Measurements from ENCODE around the gene TPST2.
"Not testable (repeated sequence)": the region's sequence is repeated elsewhere in the genome, so short reads cannot be mapped to it uniquely, and the experiment has no call there.

TPST2 gene

DNA sequence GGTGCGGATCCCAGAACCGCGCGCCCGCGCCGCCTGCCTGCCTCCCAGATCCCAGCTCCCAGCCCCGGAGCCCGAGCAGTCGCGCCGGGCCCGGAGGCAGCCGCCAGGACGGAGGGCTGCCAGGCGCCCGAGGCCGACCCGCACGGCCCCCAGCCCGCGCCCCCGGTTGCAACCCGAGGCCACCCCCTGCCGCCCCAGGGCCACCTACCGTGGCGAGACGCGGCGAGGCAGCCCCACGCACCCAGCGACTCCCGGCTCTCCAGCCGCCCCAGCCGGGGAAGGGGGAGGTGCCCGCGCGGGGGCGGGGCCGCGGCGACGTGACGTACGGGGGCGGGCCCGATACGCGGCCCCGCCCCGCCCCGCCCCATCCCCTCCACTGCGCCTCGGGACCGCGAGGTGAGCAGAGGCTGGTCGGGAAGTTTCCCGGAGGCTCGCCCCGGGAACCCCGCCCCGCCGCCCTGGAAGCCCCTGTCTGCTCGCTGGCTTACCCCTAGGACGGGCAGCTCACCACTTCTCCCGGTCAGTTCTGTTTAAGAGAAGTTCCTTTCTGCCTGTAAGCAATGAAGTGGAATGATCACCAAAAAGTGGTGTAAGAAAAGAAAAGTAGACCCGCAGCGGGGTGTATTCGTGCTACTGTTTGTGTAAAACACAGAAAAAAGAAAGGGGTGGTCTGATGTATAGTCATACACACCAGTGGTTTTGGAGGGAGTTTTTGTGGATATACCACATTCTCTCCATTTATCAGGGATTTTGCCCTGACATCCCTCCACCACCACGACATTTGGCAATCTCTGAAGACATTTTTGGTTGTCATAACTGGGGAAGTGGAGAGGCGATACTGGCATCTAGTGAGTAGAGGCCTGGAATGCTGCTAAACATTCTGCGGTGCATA, at the start of gene TPST2:
TPST2 (minus strand) TSS at position 288 of the 892 bp plus-strand sequence. CDS start 48,502 bp downstream, outside the sequence.
- DNase-seq (ENCODE audit: low read depth in 2 of 2) = peak; percentile 42 to 72

DNA sequence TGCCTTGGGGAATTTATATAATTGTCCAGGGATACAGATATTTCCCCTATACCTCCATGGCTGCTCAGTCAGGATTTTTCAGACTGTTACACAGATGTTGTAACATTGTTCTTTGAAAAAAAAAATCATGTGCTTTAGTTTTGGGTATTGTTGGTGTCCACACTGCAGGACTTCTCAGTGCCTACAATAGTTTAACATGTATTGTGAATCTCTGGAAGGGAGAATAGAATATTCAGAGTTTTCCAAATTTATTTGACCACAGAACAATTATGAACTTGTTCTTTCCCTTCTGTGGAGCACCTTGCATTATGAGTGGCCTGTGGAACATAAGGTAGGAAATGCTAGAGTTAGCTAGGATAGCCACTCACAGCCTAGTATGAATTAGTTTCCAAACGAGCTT, 46.4 kb upstream of the TPST2 start:
- no peak for DNase-seq (ENCODE audit: low read depth in 2 of 2)

DNA sequence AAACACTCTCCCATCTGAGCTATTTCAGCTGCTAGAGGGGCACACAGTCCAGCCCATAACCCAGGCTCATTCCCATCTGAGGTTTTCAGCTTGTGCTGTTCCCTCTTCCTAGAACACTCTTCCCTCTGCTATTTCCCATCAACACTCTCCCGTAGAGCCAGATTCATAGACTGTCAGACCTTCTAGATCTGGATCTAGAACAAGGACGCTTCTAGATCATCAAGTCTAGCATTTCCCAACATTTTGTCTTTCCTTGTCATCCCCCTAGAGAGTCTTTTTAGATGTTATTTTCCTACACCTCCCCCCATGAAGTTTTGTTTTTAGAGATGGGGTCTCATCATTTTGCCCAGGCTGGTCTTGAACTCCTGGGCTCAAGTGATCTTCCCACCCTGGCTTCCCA, 45.2 kb upstream of the TPST2 start:
- DNase-seq (ENCODE audit: low read depth in 2 of 2) = no peak

DNA sequence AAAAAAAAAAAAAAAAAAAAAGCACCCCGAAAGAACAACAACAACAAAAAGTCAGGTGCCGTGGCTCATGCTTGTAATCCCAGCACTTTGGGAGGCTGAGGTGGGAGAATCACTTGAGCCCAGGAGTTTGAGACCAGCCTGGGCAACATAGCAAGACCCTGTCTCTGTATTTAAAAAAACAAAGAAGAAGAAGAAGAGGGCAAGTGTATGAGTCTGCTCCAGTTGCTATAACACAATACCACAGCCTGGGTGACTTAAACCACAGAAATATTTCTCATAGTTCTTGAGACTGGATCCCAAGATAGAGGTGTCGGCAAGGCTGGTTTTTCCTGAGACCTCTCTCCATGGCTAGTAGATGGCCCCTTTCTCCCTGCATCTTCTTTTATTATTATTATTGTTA, 44.3 kb upstream of the TPST2 start:
- no peak for DNase-seq (ENCODE audit: low read depth in 2 of 2)

DNA sequence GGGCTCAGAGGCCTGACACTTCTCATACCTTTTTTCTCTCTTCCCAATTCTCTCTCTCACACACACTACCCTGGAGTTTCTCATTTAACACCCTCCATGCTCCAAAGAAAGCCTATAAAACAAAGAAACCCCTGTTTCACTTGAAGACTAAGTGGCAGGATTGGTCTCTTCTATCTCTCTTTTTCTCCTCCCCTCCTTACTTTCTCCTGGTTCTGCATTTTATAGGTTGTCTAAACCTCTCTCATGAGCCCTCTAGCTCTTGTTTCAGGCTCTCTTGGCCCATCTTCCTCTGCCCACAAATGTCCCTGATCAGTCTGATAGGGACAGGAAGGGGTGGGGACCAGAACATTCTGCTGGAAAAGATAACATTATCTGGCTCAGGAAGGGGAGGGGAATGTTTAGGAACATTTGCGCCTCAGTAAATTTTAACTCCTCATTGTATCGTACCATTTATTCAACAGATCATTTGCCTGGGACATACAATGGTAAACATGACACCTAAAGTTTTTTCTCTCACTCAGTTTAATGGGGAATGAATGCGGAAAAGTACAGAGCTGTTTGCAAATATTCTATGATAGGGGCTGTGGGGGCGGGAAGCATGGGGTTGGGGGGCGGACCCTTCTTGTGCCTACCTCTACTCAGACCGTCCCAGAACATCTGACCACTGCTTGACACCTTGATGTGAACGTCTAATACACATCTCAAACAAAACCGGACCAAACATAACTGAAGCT, 42.7 kb upstream of the TPST2 start:
- DNase-seq (ENCODE audit: low read depth in 2 of 2) = no peak

DNA sequence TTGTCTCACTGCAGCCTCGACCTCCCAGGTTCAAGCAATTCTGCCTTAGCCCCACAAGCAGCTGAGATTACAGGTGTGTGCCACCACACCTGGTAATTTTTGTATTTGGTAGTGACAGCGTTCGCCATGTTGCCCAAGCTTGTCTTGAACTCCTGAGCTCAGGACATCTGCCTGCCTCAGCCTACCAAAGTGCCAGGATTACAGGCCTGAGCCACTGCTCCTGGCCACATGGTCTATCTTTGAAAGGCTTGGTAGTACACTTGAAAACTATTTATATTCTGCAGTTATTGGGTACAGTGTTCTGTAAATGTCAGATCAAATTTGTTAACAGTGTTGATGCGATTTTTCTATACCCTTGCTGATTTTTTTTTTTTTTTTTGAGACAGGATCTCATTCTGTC, 41.4 kb upstream of the TPST2 start:
- no peak for DNase-seq (ENCODE audit: low read depth in 2 of 2)

DNA sequence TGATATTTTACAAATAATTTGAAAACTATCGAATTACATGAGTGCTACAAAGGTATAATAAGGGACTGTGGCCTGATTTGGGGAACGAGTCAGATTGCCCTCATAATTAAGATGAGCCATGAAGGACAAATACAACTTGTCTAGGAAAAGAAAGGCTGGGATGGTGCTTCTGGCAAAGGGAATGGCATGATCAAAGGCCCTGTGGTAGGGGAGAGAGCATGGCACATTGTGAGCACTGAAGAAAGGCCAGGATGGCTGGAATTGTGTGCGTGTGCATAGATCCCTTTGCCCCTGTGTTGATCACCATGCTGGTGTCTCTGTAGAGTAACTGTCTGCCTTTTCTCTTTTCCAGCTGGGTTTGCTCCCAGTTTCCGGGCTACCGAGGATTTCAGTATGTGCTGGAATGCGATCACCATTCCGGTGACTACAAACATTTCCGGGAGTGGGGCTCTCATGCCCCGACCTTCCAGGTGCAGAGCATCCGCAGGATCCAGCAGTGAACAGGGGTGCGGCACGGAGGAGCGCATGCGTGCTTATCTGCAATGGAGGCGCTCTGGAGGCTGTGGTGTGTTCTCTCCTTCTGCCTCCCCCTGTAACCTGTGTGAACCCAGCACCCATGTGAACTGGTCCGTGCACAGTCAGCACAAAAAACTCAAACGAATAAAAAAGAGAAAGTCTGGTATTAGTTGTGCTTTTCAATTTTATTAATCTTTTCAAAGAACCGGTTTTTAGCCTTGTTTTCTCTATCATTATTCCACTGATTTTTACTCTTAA, 40.2 kb upstream of the TPST2 start:
- DNase-seq (ENCODE audit: low read depth in 2 of 2) = no peak

DNA sequence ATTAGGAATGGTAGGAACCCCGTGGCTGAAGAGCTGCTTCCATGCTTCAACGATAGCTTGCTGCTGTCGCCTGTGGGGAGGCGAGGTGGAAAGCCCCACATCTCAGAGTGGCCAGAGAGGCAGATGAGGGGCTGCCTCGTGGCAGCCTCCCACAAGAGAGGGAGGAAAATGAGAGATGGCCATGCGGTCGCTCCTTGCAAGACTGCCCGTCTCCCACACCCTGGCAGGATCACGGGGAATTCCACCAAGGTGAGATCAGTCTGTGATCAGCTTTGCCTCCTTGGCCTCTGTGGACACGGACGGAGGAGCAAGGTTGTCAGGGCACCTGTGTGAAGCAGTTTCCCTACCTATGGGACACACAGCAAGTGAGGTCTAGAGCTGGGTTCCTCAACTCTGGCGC, 34.9 kb upstream of the TPST2 start:
- no peak for DNase-seq (ENCODE audit: low read depth in 2 of 2)

DNA sequence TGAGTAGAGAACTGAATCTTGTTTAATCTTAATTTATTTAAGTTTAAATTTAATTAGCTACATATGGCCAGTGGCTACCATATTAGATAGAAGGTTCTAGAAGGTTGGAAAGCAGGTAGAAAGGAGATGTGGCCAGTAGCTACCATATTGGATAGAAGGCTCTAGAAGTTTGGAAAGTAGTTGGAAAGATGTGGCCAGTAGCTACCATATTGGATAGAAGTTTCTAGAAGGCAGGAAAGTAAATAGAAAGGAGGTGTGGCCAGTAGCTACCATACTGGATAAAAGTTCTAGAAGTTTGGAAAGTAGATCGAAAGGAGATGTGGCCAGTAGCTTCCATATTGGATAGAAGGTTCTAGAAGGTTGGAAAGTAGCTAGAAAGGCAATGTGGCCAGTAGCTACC, 34.1 kb upstream of the TPST2 start:
- DNase-seq (ENCODE audit: low read depth in 2 of 2) = no peak

DNA sequence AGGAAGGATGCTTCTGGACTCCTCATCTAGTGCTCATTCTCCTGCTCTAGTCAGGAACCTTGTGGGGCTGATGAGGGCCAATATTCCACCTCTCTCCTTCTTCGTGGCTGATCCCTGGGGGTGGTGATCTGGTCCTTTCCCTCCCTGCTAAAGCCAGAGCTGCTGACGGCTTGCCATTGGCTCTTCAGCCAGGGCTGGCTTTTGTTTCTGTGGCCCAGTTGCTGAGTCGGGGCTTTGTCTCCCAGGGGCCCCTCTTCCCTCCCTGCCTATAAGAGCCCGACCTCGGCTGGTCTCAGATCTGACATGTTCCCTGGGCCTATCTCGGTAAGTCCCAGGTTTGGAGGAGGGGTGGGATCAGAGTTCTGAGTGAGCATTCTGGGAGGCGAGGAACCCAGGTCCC, 31.7 kb upstream of the TPST2 start, which contains the start of gene CRYBA4:
CRYBA4 (plus strand) TSS at position 301 of the 400 bp plus-strand sequence. CDS start 634 bp downstream, outside the sequence.
- no peak for DNase-seq (ENCODE audit: low read depth in 2 of 2)

DNA sequence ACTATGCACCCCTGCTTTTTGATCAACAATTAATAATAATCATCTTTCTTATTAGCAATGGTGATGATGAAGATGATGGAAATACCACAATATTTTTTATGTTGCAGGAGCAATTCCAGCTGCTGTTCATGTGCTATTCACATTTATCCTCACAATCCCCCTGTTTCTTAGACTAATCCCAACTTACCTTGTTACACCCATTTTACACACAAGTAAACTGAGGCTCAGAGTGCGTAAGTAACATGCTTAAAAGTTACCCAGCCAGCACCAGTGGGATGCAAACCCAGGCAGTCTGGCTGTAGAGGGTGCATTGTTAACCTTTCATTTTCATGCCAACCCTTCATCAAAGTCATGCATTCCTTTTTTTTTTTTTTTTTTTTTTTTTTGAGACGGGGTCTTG, 30.3 kb upstream of the TPST2 start:
- no peak for DNase-seq (ENCODE audit: low read depth in 2 of 2)

DNA sequence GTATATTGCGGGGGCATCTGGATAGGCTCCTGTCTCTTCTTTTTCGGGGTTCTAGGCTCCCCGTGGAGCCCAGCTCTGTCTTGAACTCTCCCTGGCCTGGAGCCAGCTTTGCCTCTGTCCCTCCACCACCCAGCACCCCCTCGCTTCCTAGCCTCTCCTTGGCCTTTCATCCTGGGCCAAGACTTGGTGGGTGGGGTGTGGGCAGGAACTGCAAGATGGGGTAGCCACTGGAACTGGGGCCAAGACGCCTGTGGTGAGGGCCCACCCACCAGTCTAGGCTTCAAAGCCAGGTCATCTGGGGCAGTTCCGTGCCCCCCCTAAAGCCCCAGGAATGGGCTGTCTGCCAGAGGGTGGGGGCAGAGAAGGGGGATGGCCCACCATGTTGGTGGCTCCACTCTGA, 29.6 kb upstream of the TPST2 start:
- DNase-seq (ENCODE audit: low read depth in 2 of 2) = no peak

DNA sequence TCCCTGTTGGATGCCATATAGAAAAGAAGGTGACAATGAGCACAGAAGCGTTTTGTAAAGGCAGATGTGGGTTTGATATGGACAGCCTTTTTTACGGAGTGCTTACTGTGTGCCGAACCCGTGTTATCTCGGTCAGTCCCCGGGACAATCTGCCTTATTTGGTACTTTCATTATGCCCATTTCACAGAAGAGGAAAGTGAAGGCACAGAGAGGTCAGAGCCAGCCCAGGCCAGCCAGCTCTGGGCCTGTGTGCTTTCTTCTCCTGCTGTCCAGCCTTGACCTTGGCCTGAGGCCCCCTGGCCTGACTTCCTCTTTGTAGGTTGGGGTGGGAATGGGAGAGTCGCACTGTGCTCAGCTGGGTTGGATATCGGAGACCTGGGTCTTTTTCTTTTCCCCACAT, 28.5 kb upstream of the TPST2 start:
- no peak for DNase-seq (ENCODE audit: low read depth in 2 of 2)

DNA sequence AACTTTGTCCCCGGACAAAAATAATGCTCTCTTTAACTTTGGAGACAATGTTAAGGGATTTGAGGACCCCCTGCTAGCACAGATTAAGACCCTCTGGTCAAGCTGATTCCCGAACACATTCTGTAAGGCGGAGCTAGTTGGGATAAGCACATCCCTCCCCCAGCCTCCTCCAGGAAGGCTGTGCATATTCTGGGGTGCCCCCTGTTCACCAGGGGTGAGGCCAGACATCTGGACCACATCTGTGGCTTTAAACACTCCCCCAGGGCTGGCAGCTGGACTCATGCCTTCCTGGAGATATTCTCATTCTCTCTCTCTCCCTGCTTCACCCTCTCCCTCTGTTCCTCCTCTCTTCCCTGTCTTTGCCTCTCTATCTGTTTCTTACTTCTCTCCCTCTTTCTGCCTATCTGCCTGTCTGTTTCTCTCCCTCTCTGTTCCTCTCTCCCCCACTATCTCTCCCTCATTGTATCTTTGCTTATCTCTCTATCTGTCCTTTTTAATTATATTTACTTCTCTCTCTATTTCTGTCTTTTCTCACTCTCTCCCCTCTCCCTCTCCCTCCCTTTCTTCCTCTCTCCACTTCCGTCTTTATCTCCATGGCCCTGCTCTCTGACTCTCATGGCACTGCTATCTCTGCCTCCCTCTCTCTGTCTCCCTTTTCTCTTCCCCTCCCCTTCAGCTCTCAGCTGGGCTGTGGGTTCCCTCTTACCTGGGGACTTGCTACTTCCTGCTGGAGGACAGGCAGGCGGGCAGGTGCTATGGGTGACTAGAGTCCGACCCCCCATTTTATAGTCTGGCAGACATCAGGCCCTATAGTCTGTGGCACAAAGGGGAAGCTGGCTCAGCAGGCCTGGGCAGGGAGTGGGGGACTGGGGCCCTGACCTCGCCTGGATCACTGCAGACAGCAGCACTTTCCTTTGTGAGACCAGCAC, 27.6 kb upstream of the TPST2 start, which contains the start of gene CRYBB1:
CRYBB1 (minus strand) TSS at position 757 of the 929 bp plus-strand sequence. CDS start 1,708 bp downstream, outside the sequence.
- no peak for DNase-seq (ENCODE audit: low read depth in 2 of 2)

DNA sequence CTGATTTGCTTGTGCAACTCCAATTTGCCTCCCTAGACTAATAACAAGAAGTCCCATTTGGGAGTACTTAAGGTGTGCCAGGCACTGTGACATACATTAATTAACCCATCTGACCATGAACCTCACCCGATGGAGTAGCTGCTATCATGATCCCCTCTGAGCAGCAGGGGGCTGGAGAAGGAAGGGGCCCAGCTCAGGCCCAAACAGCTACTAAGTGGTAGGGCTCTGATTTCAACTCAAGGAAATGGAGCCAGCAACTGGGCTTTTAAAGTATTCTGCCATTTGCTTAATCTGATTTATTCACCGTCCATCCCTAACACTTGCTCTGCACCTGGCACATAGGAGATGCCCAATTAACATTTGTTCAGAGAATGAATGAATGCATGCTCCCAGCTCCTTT, 26.7 kb upstream of the TPST2 start:
- DNase-seq (ENCODE audit: low read depth in 2 of 2) = no peak

DNA sequence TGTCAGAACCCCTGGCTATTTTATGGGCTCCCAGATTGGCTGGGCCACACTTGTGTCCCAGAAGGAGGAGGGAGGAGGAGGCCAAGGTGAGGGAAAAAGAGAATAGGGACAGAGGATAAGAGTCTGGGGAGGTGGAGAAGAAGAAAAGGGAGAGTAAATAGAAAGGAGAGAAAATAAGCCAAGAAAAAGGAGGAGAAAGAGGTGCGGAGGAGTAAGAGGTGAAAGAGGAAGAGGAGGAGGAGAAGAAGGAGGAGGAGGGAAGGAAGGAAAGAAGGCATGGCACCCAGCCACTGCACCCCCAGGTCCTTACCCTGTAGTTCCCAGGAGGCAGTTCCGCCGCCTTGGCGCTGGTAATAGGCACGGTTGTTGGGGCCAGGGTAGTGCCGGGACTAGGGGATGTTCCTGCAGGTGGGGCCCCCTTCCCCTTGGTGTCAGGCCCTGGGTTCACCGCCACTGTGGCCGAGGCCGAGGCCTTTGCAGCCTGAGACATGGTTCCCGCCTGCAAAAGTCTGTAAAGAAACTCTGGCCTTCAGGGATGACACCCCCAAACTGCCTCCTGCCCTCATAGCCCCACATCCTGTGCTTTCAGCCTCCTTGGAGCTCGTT, 26.0 kb upstream of the TPST2 start:
- DNase-seq (ENCODE audit: low read depth in 2 of 2) = no peak

DNA sequence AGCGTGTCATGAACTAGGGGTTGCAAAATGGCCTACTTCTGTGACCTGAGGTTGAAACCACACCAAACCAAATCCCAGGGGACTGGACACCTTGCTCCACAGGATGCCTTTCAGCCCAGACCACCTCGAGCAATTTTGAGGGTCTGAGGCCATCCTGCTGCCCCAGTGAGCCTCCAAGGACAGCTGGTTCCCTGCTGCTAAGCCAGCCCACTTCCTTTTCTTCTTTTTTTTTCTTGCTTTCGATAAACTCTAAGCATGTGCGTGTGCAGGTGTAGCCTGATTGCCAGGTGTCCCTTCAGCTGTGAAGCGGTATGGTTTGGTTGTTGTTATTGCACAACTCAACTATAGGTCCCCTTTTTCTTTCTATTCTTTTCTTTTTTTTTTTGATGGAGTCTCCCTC, 25.2 kb upstream of the TPST2 start:
- DNase-seq (ENCODE audit: low read depth in 2 of 2) = no peak

DNA sequence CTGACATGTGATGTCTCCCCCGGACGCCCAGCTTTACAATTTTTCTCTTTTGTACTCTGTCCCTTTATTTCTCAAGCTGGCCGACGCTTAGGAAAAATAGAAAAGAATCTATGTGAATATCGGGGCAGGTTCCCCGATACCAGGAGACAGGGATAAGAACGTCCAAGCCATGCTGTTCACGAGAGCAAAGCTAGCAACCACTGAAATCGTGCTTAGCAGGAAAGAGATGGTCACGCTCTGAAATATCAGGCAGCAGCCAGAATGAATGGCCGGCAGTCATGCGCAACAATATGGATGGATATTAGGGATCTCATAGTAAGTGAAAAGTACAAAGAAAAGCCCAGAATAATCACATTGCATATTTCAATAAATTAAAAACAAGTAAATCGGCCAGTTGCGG, 24.4 kb upstream of the TPST2 start:
- no peak for DNase-seq (ENCODE audit: low read depth in 2 of 2)

DNA sequence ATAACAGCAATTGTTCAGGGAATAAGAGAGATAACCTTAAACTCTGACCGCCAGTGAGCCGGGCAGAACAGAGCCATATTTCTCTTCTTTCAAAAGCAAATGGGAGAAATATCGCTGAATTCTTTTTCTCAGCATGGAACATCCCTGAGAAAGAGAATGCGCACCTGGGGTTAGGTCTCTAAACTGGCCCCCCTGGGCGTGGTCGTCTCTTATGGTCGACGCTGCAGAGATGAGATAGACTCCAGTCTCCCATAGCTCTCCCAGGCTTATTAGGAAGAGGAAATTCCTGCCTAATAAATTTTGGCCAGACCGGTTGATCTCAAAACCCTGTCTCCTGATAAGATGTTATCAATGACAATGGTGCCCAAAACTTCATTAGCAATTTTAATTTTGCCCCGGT, 23.8 kb upstream of the TPST2 start:
- DNase-seq (ENCODE audit: low read depth in 2 of 2) = not testable (repeated sequence)

DNA sequence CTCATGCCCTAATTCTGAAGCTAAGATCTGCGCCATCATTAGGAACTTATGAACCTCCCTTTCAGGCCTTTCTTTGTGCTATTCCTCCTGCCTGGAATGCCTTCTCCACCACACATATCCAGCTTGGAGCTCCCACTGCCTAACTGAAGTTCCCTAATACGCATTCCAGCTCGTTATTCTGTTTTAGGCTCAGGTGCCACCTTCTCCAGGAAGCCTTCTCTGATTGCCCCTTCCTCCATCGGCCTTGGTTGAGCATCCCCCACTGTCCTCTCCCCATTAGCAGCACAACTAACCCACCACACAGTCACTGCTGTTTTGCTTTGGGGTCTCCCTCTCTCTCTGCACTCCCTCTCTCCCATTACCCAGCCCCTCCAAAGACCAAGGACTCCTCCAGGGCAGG, 22.7 kb upstream of the TPST2 start:
- DNase-seq (ENCODE audit: low read depth in 2 of 2) = no peak

DNA sequence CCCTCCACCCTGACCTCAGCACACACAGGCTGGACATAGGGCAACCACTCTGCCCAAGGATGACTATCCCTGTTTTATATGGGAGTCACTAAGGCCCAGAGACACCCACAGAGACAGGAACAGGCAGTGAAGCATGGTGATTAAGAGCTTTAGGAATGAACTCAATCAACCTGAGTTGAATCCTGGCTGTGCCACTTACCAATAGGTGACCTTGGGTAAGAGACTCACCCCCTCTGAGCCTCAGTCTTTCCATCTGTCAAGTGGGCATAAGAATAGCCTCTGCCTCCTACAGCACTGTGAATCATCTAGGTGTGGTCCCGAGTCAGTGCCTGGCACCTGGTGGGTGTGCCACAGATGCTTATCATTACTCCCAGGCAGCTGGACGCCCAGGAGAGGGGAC, 21.1 kb upstream of the TPST2 start:
- DNase-seq (ENCODE audit: low read depth in 2 of 2) = no peak
